Neural progenitor cell (in vitro differentiated cells): ENCODE measurements around the gene GUCY1A2. TPM values are rescaled to one million over a fixed set of nuclear protein-coding genes. Genes with fewer than 3 reads are reported as not detected.

ENCODE experiments used
- DNase-seq: peaks from one replicate; pipeline ENCODE4 v3.0.0-alpha.2; 2016; ENCODE audit warnings: low spot score
- H2AFZ ChIP-seq: fragments of 200-600 bp; sonication (generic); replicated peaks from 2 replicates; pipeline ENCODE4 v1.6.1; 2016; ENCODE audit warnings: antibody characterized with exemption
- H3F3A ChIP-seq: fragments of 200-600 bp; sonication (generic); 2 replicates; pipeline ENCODE4 v1.6.1; 2016; ENCODE audit warnings: antibody characterized with exemption, low read depth
- H3K27ac ChIP-seq: fragments of 200-600 bp; sonication (generic); 2 replicates; pipeline ENCODE4 v1.5.1; 2016; ENCODE audit warnings: mild to moderate bottlenecking
- H3K27me3 ChIP-seq: fragments of 200-600 bp; sonication (generic); 2 replicates; pipeline ENCODE4 v1.6.1; 2016; ENCODE audit warnings: mild to moderate bottlenecking, moderate library complexity
- H3K36me3 ChIP-seq: fragments of 200-600 bp; sonication (generic); 2 replicates; pipeline ENCODE4 v1.5.1; 2016
- H3K4me1 ChIP-seq: fragments of 200-600 bp; sonication (generic); 2 replicates; pipeline ENCODE4 v1.6.1; 2016; ENCODE audit warnings: mixed run types
- H3K4me2 ChIP-seq: fragments of 200-600 bp; sonication (generic); 2 replicates; pipeline ENCODE4 v1.6.1; 2016
- H3K4me3 ChIP-seq: fragments of 200-600 bp; sonication (generic); 2 replicates; pipeline ENCODE4 v1.5.1; 2016
- H3K79me2 ChIP-seq: fragments of 200-600 bp; sonication (generic); 2 replicates; pipeline ENCODE4 v1.6.1; 2016; ENCODE audit warnings: low read depth
- H3K9ac ChIP-seq: fragments of 200-600 bp; sonication (generic); 2 replicates; pipeline ENCODE4 v1.6.1; 2016
- H3K9me3 ChIP-seq: fragments of 200-600 bp; sonication (generic); 2 replicates; pipeline ENCODE4 v1.5.1; 2016; ENCODE audit warnings: low read depth
- H4K20me1 ChIP-seq: fragments of 200-600 bp; sonication (generic); 2 replicates; pipeline ENCODE4 v1.6.1; 2016; ENCODE audit warnings: low read depth
- H3K27ac Mint-ChIP-seq: 3 replicates; pipeline ENCODE4 v1.8.0; 2021; ENCODE audit warnings: mixed read lengths
- H3K27me3 Mint-ChIP-seq: 2 replicates; pipeline ENCODE4 v1.8.0; 2022; ENCODE audit warnings: low read depth, mild to moderate bottlenecking, inconsistent platforms, moderate library complexity, mixed read lengths; ENCODE audit not compliant: insufficient read depth
- H3K36me3 Mint-ChIP-seq: 3 replicates; pipeline ENCODE4 v1.8.0; 2021; ENCODE audit warnings: mixed read lengths
- H3K4me1 Mint-ChIP-seq: 3 replicates; pipeline ENCODE4 v1.8.0; 2021; ENCODE audit warnings: mixed read lengths
- H3K4me3 Mint-ChIP-seq: 3 replicates; pipeline ENCODE4 v1.8.0; 2021; ENCODE audit warnings: mild to moderate bottlenecking, moderate library complexity, mixed read lengths
- H3K9me3 Mint-ChIP-seq: 3 replicates; pipeline ENCODE4 v1.8.0; 2020; ENCODE audit warnings: mixed read lengths
- CTCF ChIP-seq: fragments of 200-600 bp; sonication (generic); IDR thresholded peaks from 2 replicates; pipeline ENCODE4 v1.5.1; 2017; ENCODE audit warnings: antibody characterized with exemption, mild to moderate bottlenecking
- EZH2 ChIP-seq: fragments of 200-600 bp; sonication (generic); IDR thresholded peaks from 2 replicates; pipeline ENCODE4 v1.6.1; 2017; ENCODE audit warnings: antibody characterized with exemption, mild to moderate bottlenecking, moderate library complexity
- EZH2phosphoT487 ChIP-seq: fragments of 200-600 bp; sonication (generic); IDR thresholded peaks from 2 replicates; pipeline ENCODE4 v1.6.1; 2017; ENCODE audit warnings: antibody characterized with exemption
- total RNA-seq: library from RNA; depleted of rRNA; stranded (reverse); fragments of >200 nt; gene quantifications from 2 replicates; pipeline ENCODE4 v1.2.3, GENCODE V29; 2015; ENCODE audit warnings: low replicate concordance

GUCY1A2 gene
- total RNA-seq, 1 donor from 2014 or later: 0.54 TPM

DNA sequence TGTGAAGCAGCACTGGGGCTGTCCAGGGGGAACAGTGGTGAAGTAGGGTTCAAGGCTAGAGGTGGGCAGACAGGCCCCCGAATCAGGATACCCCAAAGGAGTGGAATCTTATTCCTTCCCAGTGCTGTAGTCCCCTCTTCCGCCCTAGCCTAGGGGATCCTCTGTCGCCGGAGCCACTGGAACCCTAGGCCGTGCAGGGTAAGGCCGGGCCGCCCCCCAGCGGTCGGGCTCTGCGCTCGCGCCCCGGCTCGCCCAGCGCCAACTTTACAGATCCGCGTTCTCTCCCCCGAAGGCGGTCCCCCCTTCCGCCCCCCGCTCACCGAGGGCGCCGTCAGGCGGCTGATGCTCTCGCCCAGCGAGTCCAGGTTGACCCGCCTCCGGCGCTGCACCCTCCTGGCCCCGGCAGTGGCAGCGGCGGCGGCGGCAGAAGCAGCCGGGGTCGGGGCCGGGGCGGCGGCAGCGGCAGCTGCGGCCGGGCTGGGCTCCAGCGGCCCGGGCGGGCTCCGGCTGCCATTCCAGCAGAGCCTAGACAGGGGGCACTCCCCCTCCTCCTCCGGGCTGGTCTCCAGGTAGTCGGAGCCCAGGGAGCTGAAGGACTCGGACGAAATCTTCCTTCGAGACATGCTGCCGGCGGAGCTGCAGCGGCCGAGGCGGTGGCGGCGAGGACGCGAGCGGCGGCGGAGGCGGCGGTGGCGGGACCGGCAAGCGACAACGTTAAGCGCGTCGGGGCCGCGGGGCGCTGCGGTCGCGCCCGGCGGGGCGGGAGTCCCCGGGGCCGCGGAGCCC is 650 bp downstream of the GUCY1A2 start:
- H3K36me3 ChIP-seq: no peaks in the 10 kb centered on the region
- peak overlapping the region; percentile 75 for H3K4me3 ChIP-seq
- Mint-ChIP-seq H3K36me3 (no peaks in the 10 kb centered on the region), H3K9me3 (no peaks in the 10 kb centered on the region), H3K27ac (peak overlapping the region; percentile 26), H3K27me3 (peaks cover 8% of the 10 kb centered on the region), H3K4me3 (peak overlapping the region; percentile 82), H3K4me1 (peaks cover 22% of the 10 kb centered on the region)
- DNase-seq: peak; percentile 86
- H4K20me1 ChIP-seq: peaks cover 13% of the 10 kb centered on the region
- peaks cover 14% of the 10 kb centered on the region for H3F3A ChIP-seq
- peak overlapping the region; percentile 95 for H2AFZ ChIP-seq
- no peaks in the 10 kb centered on the region for H3K9me3 ChIP-seq
- peak overlapping the region; percentile 81 for H3K4me2 ChIP-seq
- H3K4me1 ChIP-seq: no peaks in the 10 kb centered on the region
- peaks cover 53% of the 10 kb centered on the region for H3K27me3 ChIP-seq
- H3K9ac ChIP-seq: no peak overlapping the region
- no peaks in the 10 kb centered on the region for H3K79me2 ChIP-seq
- no peak overlapping the region for H3K27ac ChIP-seq
- TF ChIP-seq EZH2phosphoT487 (peak; percentile 32), CTCF (peak; percentile 74), EZH2 (peak; percentile 56)

DNA sequence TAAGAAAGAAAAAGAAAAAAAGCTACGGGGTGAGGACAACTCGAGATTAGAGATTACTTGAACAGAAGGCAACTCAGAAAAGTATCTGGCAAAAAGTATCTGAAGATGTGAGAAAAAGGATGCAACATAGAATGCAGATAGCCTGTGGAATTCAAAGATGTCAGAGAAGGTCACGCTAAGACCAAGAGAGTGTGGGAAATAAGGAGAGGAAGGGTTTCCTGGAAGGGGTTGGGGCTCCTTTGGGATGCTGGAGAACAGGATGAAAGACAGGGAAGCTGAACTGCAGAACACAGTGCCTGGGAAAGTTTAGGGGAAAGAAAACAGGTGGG is 1.2 kb downstream of the GUCY1A2 start:
- Mint-ChIP-seq H3K4me1 (peaks cover 18% of the 10 kb centered on the region), H3K4me3 (peak overlapping the region; percentile 82), H3K9me3 (no peaks in the 10 kb centered on the region), H3K27ac (peak overlapping the region; percentile 26), H3K27me3 (peaks cover 8% of the 10 kb centered on the region), H3K36me3 (no peaks in the 10 kb centered on the region)
- peak overlapping the region; percentile 75 for H3K4me3 ChIP-seq
- no peaks in the 10 kb centered on the region for H3K36me3 ChIP-seq
- peak overlapping the region; percentile 95 for H2AFZ ChIP-seq
- no peaks in the 10 kb centered on the region for H3K9me3 ChIP-seq
- DNase-seq: no peak
- H4K20me1 ChIP-seq: peaks cover 13% of the 10 kb centered on the region
- H3K4me1 ChIP-seq: no peaks in the 10 kb centered on the region
- no peak for TF ChIP-seq CTCF
- TF ChIP-seq EZH2: no peak
- TF ChIP-seq EZH2phosphoT487: no peak
- peak overlapping the region; percentile 81 for H3K4me2 ChIP-seq
- no peak overlapping the region for H3K9ac ChIP-seq
- H3F3A ChIP-seq: peaks cover 14% of the 10 kb centered on the region
- H3K27ac ChIP-seq: no peak overlapping the region
- no peaks in the 10 kb centered on the region for H3K79me2 ChIP-seq
- H3K27me3 ChIP-seq: peaks cover 52% of the 10 kb centered on the region

DNA sequence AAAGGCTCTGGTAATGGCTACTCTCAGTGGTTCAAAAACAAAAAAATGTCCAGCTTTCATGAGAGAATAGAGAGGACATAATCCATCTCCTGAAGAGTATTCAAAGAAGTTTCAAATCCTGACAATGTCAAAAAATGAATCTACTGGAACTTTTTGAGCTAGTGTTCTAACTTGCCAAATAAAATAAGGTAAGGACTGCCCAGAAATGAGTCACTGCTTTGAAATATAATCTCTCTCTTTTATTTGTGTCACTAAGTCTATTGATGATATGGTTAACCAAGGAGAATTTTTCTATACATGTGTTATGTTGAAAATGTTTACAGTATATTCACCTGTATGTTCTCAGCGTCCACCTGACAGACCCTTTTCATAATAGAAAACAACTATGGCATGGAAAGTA is 3.4 kb downstream of the GUCY1A2 start:
- Histone ChIP-seq H3K4me3 (no peak overlapping the region), H3K79me2 (no peaks in the 10 kb centered on the region), H3K27ac (no peak overlapping the region), H3K4me2 (no peak overlapping the region), H3K9me3 (no peaks in the 10 kb centered on the region), H3K36me3 (no peaks in the 10 kb centered on the region), H3F3A (peaks cover 14% of the 10 kb centered on the region), H3K27me3 (peaks cover 30% of the 10 kb centered on the region), H2AFZ (no peak overlapping the region), H4K20me1 (peaks cover 13% of the 10 kb centered on the region), H3K9ac (no peak overlapping the region), H3K4me1 (no peaks in the 10 kb centered on the region)
- DNase-seq: no peak
- Mint-ChIP-seq H3K27ac (no peak overlapping the region), H3K4me1 (peaks cover 17% of the 10 kb centered on the region), H3K36me3 (no peaks in the 10 kb centered on the region), H3K27me3 (peaks cover 8% of the 10 kb centered on the region), H3K9me3 (no peaks in the 10 kb centered on the region), H3K4me3 (no peak overlapping the region)
- TF ChIP-seq CTCF: no peak
- no peak for TF ChIP-seq EZH2phosphoT487
- TF ChIP-seq EZH2: no peak
